K562 (cell line): Measurements from ENCODE around the gene KDF1. TPM values are rescaled to one million over a fixed set of nuclear protein-coding genes. Genes with fewer than 3 reads are reported as not detected.
A peak's percentile ranks its signal among the peaks of the same experiment; 100 is the strongest.

Experiments used
- FIP1L1 ChIP-seq: fragments of 200-400 bp; formaldehyde crosslinking; IDR thresholded peaks from 2 replicates; pipeline ENCODE4 v1.6.1; 2018; ENCODE audit warnings: mild to moderate bottlenecking, low read depth, low read length; ENCODE audit not compliant: poor library complexity, severe bottlenecking
- IRF1 ChIP-seq: sonication (generic); formaldehyde crosslinking; IDR thresholded peaks from 2 replicates; pipeline ENCODE4 v1.8.0; 2022; ENCODE audit warnings: missing genetic modification reagents, mild to moderate bottlenecking, borderline replicate concordance
- NONO ChIP-seq, 2 experiments: fragments of 200-400 bp in 1 of 2; fragments of 450-650 bp in 1 of 2; formaldehyde crosslinking in 1 of 2; IDR thresholded peaks; 2 replicates each; pipeline ENCODE4 v1.6.1; 2017; ENCODE audit warnings: low read depth in 2 of 2, mild to moderate bottlenecking in 2 of 2, moderate library complexity in 2 of 2, low read length in 1 of 2
- NR2C1 ChIP-seq, 2 experiments: fragments of 450-650 bp; IDR thresholded peaks; 2 replicates each; pipeline ENCODE4 v1.6.1; 2017; ENCODE audit warnings: mild to moderate bottlenecking in 2 of 2, antibody characterized with exemption in 1 of 2, inconsistent platforms in 1 of 2, missing compliant biosample characterization in 1 of 2, missing genetic modification characterization in 1 of 2
- NR2C2 ChIP-seq, 2 experiments: fragments of 200-800 bp in 1 of 2; sonication (Bioruptor generic) in 1 of 2; sonication (generic) in 1 of 2; formaldehyde crosslinking in 1 of 2; IDR thresholded peaks; 2 replicates each; pipeline versions ENCODE4 v1.6.1 to v1.8.0; 2016 to 2022; ENCODE audit warnings: mild to moderate bottlenecking in 1 of 2, missing compliant biosample characterization in 1 of 2, missing genetic modification characterization in 1 of 2, missing genetic modification reagents in 1 of 2
- PATZ1 ChIP-seq: fragments of 250-450 bp; sonication (Bioruptor Pico); IDR thresholded peaks from 2 replicates; pipeline ENCODE4 v1.5.0; 2020; ENCODE audit warnings: mild to moderate bottlenecking, borderline replicate concordance
- PBX2 ChIP-seq, 2 experiments: IDR thresholded peaks in 1 of 2; conservative IDR thresholded peaks in 1 of 2; 2 replicates each; pipeline ENCODE4 v1.6.1; 2016; ENCODE audit warnings: low read depth in 2 of 2, mild to moderate bottlenecking in 1 of 2, missing compliant biosample characterization in 1 of 2, missing genetic modification characterization in 1 of 2, moderate library complexity in 1 of 2
- SAFB ChIP-seq: fragments of 200-400 bp; formaldehyde crosslinking; IDR thresholded peaks from 2 replicates; pipeline ENCODE4 v1.6.1; 2017; ENCODE audit warnings: low read depth, low read length, borderline replicate concordance
- SMAD3 ChIP-seq: fragments of 450-650 bp; formaldehyde crosslinking; conservative IDR thresholded peaks from 2 replicates; pipeline ENCODE4 v1.4.0; 2020; ENCODE audit warnings: mild to moderate bottlenecking
- SMARCE1 ChIP-seq: fragments of 450-650 bp; IDR thresholded peaks from 2 replicates; pipeline ENCODE4 v1.7.1; 2016; ENCODE audit warnings: mild to moderate bottlenecking
- SP1 ChIP-seq: sonication (generic); formaldehyde crosslinking; IDR thresholded peaks from 2 replicates; pipeline ENCODE4 v1.8.1; 2022; ENCODE audit warnings: mild to moderate bottlenecking, missing genetic modification reagents
- STAT6 ChIP-seq: sonication (generic); formaldehyde crosslinking; IDR thresholded peaks from 2 replicates; pipeline ENCODE4 v1.8.1; 2023; ENCODE audit warnings: mild to moderate bottlenecking, missing genetic modification reagents
- TAF9B ChIP-seq: fragments of 450-650 bp; IDR thresholded peaks from 2 replicates; pipeline ENCODE4 v1.6.1; 2018; ENCODE audit warnings: mild to moderate bottlenecking; ENCODE audit not compliant: partially characterized antibody
- ZNF277 ChIP-seq: fragments of 250-450 bp; sonication (Bioruptor Pico); IDR thresholded peaks from 2 replicates; pipeline ENCODE4 v1.8.0; 2022; ENCODE audit warnings: inconsistent platforms, mild to moderate bottlenecking, moderate library complexity, borderline replicate concordance
- ZNF282 ChIP-seq: sonication (generic); formaldehyde crosslinking; IDR thresholded peaks from 2 replicates; pipeline ENCODE4 v1.8.1; 2023; ENCODE audit warnings: missing genetic modification reagents
- ZNF436 ChIP-seq: fragments of 250-450, 450-650 bp; sonication (Bioruptor Pico); formaldehyde crosslinking; IDR thresholded peaks from 2 replicates; pipeline ENCODE4 v1.7.0; 2020; ENCODE audit warnings: mild to moderate bottlenecking
- ZNF79 ChIP-seq: fragments of 250-450 bp; sonication (Bioruptor Pico); IDR thresholded peaks from 2 replicates; pipeline ENCODE4 v1.4.0; 2020; ENCODE audit warnings: low read depth, mild to moderate bottlenecking, moderate library complexity
- polyA plus RNA-seq, 8 experiments: library from polyadenylated mRNA; depleted of rRNA in 4 of 8; stranded (reverse) in 5 of 8; unstranded in 3 of 8; fragments of >200 nt; fragmentation: Nextera tagmentation in 2 of 8; fragmentation: Illumina TruSeq in 1 of 8; extraction: Ambion mirVana in 2 of 8; extraction: Trizol in 1 of 8; gene quantifications; 2 replicates each; pipeline versions ENCODE4 v1.2.1 to v1.2.3, GENCODE V29; 2011 to 2014; ENCODE audit warnings: inconsistent platforms in 1 of 8, missing spikeins in 1 of 8
- total RNA-seq, 7 experiments: library from RNA; depleted of rRNA in 6 of 7; stranded (reverse); fragments of >200 nt in 6 of 7; fragmentation: Illumina TruSeq in 2 of 7; extraction: Trizol in 2 of 7; gene quantifications; 2 replicates each; pipeline versions ENCODE4 v1.2.1 to v1.2.3, GENCODE V29; 2011 to 2021; ENCODE audit warnings: low replicate concordance in 1 of 7

Gene KDF1
- total and polyA plus RNA-seq, 9 of the 15 experiments (the other 6 are each of a cell fraction or from before 2014, with no cell fraction given) = 0.38 to 1.9 (median 0.83) TPM

DNA sequence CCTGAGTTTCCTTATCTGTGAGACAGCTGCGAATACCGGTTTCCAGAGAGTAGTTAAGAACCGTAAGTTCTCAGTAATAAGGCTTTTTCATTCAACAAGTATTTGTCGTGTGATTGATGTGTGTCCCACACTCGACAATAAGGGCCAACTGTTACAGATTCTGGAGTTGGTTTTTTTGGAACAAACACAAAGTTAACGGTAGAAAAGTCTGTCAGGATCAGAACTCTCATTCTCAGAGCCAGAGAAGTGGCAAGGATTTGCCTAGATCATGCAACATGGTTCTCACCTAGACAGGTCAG, 37.9 kb downstream of the KDF1 start (continued):
- TF ChIP-seq IRF1 (CRISPR knock-in tag) (no peak), ZNF436 (CRISPR knock-in tag) (no peak), ZNF79 (CRISPR knock-in tag) (no peak), SMARCE1 (no peak), TAF9B (no peak), STAT6 (CRISPR knock-in tag) (no peak), NR2C2 (CRISPR knock-in tag; IDR thresholded peaks at IDR 0.05) (no peak), NR2C2 (tag; IDR thresholded peaks at IDR 0.05) (0 out of 2 replicates have a peak, but pooled peaks have one; percentile 1), SP1 (CRISPR knock-in tag) (no peak), FIP1L1 (no peak), PATZ1 (CRISPR knock-in tag) (no peak), ZNF277 (no peak), SAFB (no peak), NONO (IDR thresholded peaks at IDR 0.05; ENCODE audit: low read depth in 2 of 2, low read length in 1 of 2) (no peak), SMAD3 (CRISPR knock-in tag) (no peak), PBX2 (CRISPR knock-in tag; IDR thresholded peaks at IDR 0.05; ENCODE audit: low read depth) (no peak), PBX2 (tag; conservative IDR thresholded peaks at IDR 0.05; ENCODE audit: low read depth) (peak; percentile 54; the same call in 1 of the 2 replicates), ZNF282 (0 out of 2 replicates have a peak, but pooled peaks have one; percentile 10), NR2C1 (IDR thresholded peaks at IDR 0.05) (0 out of 2 replicates have a peak, but pooled peaks have one; percentile 5), NR2C1 (tag; IDR thresholded peaks at IDR 0.05) (no peak)
